HG02678 (cell line): ENCODE measurements around the gene CYP46A1.

Experiments
- ATAC-seq: cut with Tn5 transposase; IDR thresholded peaks from one replicate; pipeline ENCODE4 v1.9.1; 2021; ENCODE audit warnings: mild to moderate bottlenecking, moderate library complexity; ENCODE audit not compliant: unreplicated experiment

The CYP46A1 gene

DNA sequence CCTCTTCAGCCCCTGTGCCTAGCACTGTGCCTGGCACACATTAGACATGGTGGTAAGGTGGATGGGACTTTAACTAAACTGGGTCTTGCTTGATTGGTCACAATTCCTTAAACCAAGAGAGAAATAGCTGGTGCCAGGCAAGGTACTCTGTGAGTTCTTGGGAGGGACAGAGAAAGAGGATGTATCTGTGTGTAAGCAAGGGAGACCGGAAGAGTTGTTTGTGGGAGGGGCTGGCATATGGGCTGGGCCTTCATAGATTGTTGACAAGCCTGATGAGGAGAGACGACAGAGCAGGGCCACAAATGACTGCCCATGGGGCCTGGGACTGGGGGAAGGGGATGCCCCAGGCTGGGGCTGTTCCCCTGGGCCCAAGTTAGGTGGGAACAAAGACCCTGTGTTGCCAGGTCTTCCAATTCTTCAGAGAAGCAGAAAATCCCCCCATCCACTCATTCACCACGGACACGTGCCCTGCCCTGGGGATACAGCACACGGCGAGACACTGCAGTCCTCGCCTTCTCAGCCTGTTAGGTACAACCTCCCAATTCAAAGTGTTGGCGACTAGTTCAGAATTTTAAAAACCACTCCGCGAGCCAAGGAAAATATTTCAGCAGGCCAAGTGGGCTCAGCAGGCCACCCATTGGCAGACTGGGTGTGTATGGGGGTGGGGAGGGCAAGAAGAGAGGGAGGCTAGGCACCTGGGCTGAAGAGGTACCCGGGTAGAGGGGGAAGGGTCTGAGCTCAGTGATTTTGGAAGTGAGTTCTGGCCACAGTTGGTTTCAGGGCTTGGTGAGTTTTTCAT lies 11.4 kb upstream of the CYP46A1 start:
- no peak for ATAC-seq

DNA sequence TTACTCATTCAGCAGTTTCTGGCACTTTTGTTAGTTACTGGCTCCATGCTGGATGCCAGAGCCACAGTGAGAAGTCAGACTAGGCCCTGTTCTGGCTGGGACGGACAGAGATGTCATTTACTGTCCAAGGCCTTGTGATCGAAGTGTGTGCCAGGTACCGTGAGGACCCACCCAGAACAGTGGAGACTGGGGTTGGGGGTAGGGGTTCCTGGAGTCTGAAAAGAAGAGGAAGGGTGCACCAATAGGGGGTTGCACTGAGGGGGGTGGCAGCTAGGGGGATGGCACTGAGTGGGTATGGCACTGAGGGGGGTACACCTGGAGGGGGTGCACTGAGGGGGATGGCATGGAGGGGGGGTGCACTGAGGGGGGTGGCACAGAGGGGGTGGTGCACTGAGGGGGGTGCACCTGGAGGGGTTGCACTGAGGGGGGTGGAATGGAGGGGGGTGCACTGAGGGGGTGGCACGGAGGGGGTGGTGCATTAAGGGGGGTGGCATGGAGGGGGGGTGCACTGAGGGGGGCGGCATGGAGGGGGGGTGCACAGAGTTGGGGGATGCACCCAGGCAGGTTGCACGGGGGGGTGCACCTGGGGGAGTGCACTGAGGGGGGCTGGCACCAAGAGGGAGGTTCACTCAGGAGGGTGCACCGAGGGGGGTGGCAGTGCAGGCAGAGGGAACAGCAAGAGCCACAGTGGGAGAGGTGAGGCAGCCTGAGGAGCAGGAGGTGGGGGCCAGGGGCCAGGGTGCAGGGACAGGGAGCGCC lies 10.6 kb upstream of the CYP46A1 start:
- no peak for ATAC-seq

DNA sequence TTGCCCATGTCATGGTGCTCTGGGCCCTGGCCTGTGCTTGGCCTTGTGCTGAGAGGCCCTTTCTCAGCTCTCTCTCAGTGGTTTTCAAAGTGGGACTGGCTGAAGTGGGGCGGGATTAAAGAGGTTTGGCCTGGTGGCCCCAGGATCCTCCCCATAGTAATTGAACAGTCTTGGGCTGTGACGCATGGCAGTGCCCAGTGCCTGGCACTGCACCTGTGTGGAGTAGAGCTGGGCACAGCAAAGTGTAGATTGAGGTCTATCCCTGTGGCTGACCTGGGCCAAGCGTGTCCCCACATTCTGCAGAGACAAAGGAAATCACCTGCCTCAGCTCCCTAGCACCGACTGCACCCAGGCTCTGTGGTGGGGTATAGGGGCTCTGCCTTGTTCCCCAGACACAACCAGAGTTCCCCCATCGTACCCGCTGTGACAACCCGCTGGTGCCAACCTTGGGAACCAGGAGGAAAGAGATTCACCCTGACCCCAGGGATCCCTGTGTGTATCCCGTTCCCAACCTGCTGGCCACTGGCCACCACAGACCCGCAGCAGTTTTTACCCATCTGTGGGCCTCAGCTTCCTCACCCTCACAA lies 9.9 kb upstream of the CYP46A1 start:
- no peak for ATAC-seq

DNA sequence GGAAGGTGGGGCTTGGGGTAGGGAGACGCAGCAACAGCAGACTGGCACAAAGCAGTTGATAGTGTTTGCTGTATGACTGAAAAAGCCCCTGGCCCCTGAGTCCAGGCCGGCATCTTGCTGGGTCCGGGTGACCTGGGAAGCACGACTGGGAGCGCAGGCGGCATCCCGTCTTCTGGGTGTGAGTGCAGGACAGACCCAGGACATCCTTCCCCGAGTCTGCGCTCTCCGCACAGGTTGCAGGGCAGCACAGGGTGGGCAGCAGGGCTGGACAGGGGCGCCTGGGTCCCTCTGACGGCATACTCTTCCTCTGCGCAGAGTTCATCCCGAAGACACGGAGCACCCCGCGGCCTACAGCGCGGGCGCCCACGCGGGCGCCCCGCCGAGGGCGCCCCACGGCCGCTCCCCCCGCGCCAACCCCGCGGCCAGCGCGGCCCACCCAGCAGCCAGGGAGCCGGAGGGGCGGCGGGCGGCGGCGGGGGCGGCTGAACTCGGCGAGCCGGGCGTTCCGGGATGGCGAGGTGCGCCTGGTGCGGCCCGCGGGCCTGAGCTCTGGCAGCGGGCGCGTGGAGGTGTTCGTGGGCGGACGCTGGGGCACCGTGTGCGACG lies 9.2 kb upstream of the CYP46A1 start:
- no peak for ATAC-seq

DNA sequence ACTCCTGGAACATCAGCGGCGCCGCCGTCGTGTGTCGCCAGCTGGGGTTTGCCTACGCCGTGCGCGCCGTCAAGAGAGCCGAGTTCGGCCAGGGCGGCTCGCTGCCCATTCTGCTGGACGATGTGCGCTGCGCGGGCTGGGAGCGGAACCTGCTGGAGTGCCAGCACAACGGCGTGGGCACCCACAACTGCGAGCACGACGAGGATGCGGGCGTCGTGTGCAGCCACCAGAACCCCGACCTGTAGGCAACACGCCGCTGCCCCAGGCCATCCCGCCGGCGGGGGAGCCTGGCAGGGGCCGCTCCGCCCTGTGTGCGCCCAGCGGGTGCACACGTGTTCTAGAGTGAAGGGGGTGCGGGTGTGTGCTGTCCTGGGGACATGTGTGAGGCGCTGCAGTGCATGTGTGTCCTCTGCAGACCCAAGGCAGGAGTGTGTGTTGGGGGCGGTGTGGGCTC lies 8.7 kb upstream of the CYP46A1 start:
- no peak for ATAC-seq

DNA sequence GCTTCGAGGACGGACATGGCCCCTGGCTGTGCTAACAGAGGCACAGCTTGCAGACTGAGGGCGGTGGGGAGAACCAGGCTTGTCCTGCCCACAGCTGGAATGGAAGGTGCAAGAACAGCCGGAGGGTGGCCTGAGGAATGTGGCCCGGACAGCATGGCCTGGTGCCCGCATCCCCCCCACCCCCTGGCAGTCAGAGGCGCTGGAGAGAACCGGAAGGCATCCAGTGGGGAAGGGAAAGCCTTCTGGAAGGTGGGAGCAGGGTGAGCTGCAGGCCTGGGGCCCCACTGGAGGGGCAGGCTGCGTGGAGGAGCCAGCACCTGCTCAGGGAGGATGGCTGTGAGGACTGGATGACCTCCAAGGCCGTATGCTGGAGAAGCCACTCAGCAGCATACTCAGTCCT lies 8.1 kb upstream of the CYP46A1 start:
- no peak for ATAC-seq

DNA sequence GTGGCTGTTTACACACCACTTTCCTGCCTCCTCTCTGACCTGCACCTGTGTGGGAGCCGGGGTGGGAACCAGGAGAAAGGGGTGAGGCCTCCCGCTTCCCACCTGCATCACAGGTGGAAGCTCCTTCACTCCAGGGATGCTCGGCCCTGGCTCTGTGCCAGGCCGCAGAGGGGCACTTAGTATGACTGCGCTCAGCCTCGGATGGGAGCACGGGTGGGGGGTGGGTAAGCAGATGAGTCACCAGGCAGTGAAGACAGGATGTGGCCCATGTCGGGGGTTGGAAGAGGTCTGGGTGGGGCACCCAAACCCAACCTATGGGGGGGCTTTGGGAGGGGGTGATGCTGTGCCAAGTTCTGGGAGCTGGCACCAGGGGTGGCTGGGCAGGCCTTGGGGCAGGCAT lies 7.4 kb upstream of the CYP46A1 start:
- ATAC-seq: no peak

DNA sequence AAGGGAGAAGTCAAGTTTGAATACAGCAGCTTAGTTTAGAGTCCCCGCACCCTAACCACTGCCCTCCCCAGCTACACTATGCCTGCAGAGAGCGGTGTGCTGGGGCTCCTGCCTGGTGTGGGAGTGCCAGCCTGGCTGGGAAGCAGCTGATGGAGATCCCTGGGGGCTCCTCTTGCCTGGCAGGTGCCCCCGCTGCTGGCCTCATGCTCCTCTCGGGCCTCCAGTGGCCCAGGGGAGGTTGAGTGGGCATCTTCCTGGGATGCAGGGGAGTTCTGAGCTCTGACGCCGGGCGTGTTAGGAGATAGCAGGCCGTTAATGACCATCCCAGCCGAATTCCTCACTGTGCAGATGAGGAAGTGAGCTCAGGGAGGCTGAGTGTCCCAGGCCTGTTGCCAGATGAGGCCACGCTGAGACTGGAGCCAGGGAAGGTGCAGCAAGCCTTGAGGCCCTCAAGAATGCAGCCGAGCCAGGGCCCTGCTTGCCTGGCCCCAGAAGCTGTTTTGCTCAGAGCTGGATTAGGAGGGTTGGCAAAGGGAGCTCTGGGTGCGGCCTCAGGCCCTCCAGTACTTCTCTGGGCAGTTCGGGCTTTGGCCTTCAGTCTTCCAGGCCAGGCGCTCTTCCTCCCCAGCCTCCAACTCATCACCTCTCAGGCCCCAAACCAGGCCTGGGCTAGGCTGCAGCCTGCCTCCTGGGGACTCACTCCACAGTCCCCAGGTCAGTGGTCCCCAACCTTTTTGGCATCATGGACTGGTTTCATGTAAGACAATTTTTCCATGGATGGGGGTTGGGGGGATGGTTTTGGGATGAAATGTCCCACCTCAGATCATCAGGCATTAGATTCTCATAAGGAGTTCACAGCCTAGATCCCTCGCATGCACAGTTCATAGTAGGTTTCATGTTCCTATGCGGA lies 6.6 kb upstream of the CYP46A1 start:
- no peak for ATAC-seq

DNA sequence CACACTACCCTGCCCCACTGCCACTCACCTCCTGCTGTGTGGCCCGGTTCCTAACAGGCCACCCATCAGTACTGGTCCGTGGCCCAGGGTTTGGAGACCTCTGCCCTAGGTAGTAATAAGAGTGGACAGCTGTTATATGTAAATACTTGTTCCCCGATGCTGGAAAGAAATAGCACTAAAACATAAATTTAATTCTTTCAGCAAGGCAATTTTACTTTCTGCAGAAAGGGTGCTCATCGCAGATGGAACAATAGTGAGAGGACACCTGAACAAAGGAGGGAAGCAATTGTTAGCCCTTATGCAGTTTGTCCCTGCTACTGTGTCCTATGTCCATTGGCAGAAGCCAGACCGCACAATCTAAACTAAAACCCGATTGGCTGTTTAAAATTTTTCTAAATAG lies 5.9 kb upstream of the CYP46A1 start:
- ATAC-seq: no peak

DNA sequence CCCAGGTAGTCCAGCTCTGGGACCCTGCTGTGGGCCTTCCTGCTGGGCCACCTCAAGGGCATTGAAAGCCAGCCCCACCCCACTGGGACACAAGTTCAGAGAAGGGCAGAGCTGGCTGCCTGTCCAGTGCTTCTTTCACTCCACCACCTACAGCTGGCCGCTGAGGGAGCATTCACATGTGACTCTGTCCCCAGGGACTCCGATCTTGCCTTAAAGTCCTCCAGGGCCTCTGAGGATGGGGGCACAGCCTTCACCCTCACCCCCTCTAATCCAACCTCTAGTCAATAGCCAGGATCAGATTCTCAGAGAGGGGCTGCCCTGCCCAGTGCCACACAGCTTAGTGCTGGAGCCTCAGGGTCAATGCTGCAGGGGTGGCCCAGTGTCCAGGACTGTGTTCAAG lies 5.0 kb upstream of the CYP46A1 start:
- no peak for ATAC-seq

DNA sequence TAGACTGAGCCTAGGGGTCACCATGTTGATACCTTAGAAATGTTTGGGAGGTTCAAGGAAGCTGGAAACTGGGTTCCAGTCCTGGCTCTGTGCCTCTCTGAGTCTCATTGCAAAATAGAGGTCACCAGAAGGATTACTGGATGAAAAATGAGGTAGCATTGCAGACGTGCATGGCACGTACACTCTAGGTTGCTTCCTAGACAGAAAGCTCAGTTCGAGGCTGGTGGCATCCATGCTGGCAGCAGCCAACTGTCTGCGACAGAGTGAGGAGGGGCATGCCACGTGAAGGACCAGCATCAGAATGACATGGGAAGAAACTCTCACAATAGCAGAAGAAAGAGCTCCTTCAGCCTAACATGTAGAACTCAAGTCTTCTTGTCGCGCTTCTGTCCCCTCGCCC lies 4.6 kb upstream of the CYP46A1 start:
- ATAC-seq: no peak

DNA sequence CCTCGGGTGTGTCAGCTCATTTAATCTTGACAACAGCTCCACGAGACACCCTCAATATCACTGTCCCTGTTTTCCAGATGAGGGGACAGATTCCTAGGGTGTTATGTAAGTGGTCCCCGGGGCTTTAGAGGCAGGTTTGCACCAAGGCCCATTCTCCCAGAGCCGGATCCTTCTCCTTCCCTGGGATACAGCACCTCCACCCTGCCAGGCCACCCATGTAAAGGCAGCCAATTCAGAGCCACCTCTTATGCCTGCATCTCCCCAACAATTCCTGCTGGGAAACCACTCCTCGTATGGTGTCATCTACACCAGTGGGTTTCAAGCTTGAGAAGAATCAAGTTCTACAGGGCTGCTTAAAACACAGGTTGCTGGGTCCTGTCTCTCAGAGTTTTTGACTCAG lies 4.1 kb upstream of the CYP46A1 start:
- no peak for ATAC-seq

DNA sequence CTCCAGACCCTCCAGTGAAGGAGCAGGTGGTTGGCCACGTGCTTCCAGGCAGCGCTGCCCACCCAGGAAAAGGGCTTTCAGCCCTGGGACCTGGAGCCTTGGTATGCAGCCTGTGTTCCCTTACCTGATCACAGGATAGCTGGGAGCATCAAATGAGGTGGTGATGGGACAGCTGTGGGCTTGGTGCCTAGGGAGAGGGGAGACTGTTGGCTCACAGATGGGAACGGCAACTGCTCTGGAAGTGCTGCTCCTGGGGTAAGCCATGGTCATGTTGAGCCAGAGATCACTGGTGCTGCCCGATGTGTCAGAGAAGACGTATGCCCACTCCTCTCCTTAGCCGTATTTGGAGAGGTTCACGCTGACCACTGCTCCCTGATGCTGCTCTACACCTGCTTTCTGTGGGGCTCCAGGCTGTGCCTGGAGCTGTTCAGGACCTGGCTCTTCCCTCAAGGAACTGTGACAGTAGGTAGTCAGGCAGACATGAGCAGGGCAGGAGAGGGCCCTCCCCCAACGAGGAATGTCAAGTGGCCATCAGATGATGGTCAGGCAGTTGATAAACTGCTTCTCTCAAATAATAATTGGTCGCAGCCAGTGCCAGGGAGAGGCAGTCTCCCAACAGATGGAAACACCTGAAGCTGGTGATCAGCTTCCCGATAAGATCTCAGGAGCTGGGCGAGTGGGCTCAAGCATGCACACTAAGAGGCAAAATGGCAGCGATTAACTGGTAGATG lies 2.8 kb upstream of the CYP46A1 start:
- ATAC-seq: no peak

DNA sequence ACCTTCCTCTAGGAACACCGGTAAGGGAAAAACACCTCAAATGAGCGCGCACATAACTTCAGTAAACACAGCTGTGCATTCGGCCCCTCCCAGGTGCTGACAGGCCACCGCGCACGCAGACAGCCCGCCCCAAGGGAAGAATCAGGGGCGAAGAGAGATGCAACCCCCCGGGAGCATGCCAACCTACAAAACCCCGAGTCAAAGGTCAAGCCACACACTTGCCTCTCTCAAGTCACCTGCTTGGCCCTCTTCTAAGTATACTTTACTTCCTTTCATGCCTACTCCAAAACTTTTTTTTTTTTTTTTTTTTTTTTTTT lies 2.3 kb upstream of the CYP46A1 start:
- ATAC-seq: no peak

DNA sequence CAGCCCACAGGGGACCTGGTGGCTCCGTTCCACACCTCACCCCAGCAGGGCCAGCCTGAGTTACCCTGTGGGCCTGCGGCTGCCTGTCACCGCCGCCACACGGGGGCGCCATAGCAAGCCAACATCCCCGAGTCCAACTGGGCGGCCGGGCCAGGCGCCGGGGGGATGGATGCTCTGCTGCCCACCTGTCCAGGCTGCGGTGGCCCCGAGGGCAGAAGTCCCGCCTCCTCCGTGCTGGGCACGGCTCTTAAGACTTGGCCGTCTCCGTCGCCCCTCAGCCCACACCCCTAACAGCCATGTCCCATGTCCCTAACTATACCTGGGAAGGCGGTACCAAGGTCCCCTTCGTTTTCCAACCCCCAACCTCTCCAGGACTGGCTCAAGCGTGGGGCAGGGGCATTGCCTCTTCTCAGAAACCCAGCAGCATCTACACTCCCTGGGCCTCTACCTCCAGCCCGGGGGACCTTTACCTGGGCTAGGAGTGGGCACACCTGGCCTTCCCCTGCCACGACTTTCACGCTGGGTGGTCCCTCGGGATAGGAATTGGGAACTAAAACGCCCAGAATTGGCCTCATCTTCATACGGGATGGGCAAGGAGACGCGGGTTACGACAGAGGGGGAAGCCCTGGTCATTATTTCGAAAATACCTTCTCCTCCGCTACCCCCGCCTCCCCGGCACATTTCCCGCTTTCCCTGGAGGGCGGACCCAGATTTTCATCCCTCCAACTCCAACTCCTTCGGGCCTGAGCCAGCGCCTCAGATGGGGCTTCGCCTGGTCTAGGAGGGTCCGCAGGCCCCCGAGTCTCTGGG lies 1.1 kb upstream of the CYP46A1 start:
- ATAC-seq: peak; percentile 33

DNA sequence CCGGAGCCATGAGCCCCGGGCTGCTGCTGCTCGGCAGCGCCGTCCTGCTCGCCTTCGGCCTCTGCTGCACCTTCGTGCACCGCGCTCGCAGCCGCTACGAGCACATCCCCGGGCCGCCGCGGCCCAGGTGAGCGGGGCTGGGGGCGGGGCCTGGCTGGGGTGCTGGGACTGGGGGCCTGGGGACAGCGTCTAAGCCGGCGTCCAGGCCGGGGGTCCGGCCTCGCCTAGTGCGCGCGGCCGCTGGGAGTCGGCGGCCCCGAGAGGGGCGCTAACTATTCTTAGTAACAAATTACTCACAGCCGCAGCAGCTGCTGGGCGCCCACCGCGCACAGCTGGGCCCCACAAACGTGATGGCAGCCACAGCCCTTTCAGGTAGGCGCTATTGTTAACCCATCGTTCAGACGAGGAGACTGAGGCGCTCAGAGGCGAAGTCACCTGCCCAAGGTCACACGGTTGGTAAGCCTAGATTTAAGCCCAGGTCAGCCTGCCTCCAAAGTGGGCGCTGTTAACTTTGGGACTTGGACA lies 374 bp downstream of the CYP46A1 start:
- ATAC-seq: peak; percentile 27

DNA sequence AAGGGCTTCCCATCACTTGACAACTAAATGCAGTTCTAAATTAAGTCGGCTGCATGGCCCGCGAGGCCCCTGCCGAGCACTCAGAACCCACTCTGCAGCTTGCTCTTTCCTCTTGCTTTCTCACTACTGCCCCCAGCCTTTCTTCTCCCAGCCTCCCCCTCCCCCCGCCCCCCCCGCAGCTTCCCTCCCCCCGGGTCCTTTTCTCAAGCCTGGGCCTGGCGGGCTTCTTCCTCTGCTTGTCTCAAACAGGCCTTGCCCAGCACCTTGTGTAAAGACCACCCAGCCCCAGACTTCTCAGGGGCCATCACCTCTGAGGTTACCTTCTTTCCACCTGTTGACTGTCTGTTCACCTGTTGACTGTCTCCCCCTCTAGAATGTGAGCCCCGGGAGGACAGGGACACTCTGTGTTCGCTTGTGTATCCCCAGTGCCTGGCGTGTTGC lies 1.1 kb downstream of the CYP46A1 start:
- no peak for ATAC-seq

DNA sequence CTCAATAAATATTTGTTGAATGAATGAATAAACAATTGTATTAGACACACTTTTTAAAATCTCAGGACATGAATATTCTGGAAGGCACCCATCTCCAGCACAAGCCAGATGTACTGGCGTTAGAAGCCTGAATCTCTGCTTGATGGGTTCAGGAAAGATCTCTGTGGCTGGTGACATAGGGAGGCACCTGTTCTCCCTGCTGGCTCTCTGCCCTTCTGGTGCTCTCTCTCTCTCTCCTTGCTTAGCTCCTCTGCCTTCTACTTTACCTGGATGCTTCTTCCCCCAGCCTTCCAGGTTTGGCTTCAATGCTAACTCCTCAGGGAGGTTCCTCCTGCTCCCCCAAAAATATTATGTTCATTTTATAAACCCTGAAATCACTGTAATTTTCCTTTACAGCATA lies 1.5 kb downstream of the CYP46A1 start:
- no peak for ATAC-seq
